Psoas muscle (tissue), 8 donors: ENCODE data around the gene NOC2L. TPM values are rescaled to one million over a fixed set of nuclear protein-coding genes. Genes with fewer than 3 reads are reported as not detected.

Source experiments
- ATAC-seq, 4 donors: fragments of 200-7000 bp; cut with Tn5 transposase; one replicate each; pipeline ENCODE4 v1.9.1; 2020; ENCODE audit warnings: moderate library complexity in 3 of 4, mild to moderate bottlenecking in 2 of 4
- DNase-seq, 2 donors: peaks; one replicate each; pipeline ENCODE4 v3.0.0-alpha.2; 2020
- H3K27ac ChIP-seq: fragments of 200-600 bp; one replicate; pipeline ENCODE4 v1.8.0; 2022
- H3K27me3 ChIP-seq, 3 donors: fragments of 200-600 bp in 1 of 3; one replicate each; pipeline versions ENCODE4 v1.6.1 to v1.8.0; 2013 to 2022; ENCODE audit warnings: low read length in 2 of 3, mild to moderate bottlenecking in 2 of 3, moderate library complexity in 1 of 3; ENCODE audit not compliant: insufficient read depth in 3 of 3
- H3K36me3 ChIP-seq, 2 donors: fragments of 200-600 bp in 1 of 2; one replicate each; pipeline versions ENCODE4 v1.6.1 to v1.8.0; 2013 to 2022; ENCODE audit warnings: low read depth in 1 of 2, mild to moderate bottlenecking in 1 of 2, moderate library complexity in 1 of 2; ENCODE audit not compliant: insufficient read depth in 1 of 2
- H3K4me1 ChIP-seq: fragments of 200-600 bp; one replicate; pipeline ENCODE4 v1.8.0; 2022
- H3K4me3 ChIP-seq: fragments of 200-600 bp; one replicate; pipeline ENCODE4 v1.8.0; 2022; ENCODE audit warnings: mild to moderate bottlenecking
- H3K9me3 ChIP-seq: fragments of 200-600 bp; one replicate; pipeline ENCODE4 v1.8.0; 2022
- CTCF ChIP-seq: fragments of 200-600 bp; IDR thresholded peaks from one replicate; pipeline ENCODE4 v1.8.0; 2022; ENCODE audit warnings: antibody characterized with exemption
- WGBS, 3 donors: extraction: QIAGEN DNeasy Blood & Tissue Kit; methylation state at CpG; one replicate each; pipeline versions ENCODE4 v1.1.6 to v1.1.7; 2013; 5-methylcytosine and 5-hydroxymethylcytosine counted together
- intact Hi-C, 2 donors: fragments of 100-400 bp; cut with DNase I; formaldehyde crosslinking; loops; one replicate each; pipeline versions ENCODE4 v1.11.0 to v1.14.2; 2022
- long read RNA-seq, 2 donors: library from polyadenylated mRNA; unstranded; transcript quantifications; one replicate each; pipeline ENCODE4 v2.0.0, GENCODE V29; 2021
- polyA plus RNA-seq, 3 donors: library from polyadenylated mRNA; stranded (reverse); fragments of 200-250 nt; gene quantifications; one replicate each; pipeline ENCODE4 v1.2.3, GENCODE V29; 2013
- total RNA-seq, 4 donors: library from RNA; stranded (reverse); fragmentation: NEBNext Ultra II Directional in 2 of 4; extraction: Animal tissue kit (Norgen Biotek cat#: 25700) in 2 of 4; gene quantifications; one replicate each; pipeline versions ENCODE4 v1.2.1 to v1.2.4, GENCODE V29; 2021 to 2023
- donor health status: healthy with polysubstance abuse.
- donor health status: DM: no; HTN: no; CAD: no; lungs with moderate emphysema.
- donor health status: Bipolar disorder and iron deficiency.
- donor health status: healthy.
- donor health status: DM: yes; HTN: yes; CAD: no.
- donor health status: DM: no; HTN: no; CAD: no.
- donor health status: DM: no; HTN: no; CAD: no.
- donor health status: DM: yes; HTN: yes; CAD: no.

Gene NOC2L
- total RNA-seq, result 10 to 100 TPM; 61.4 to 87.0 (median 82.7) TPM
- 100 to 1,000 TPM in 1 of 3 donors, 10 to 100 TPM in 2; 78.1 to 106 (median 92.7) TPM for polyA plus RNA-seq
- long read RNA-seq, donor 1, transcript NOC2L-201 (19 exons, 2,790 nt), result major isoform, 90 of 242 reads
- long read RNA-seq, donor 1, partial matches to known transcripts, result 32 of 242 reads
- long read RNA-seq, donor 1, other reads (novel, unspliced or antisense), result 120 of 242 reads
- long read RNA-seq, donor 2, transcript NOC2L-201 (19 exons, 2,790 nt), result major isoform, 232 of 559 reads
- long read RNA-seq, donor 2, partial matches to known transcripts, result 76 of 559 reads
- long read RNA-seq, donor 2, other reads (novel, unspliced or antisense), result 247 of 559 reads

GRCh38 chr1:958823-959730 lies at the start of gene NOC2L:
NOC2L (minus strand) TSS chr1:959256; CDS start chr1:959240, 16 bp downstream.
- H3K27me3 ChIP-seq, result no peaks in the 10 kb centered on the region
- peak within 1 kb of the TSS; percentile 76 for H3K27ac ChIP-seq
- peak; percentile 95 to 97 (median 96) for ATAC-seq
- H3K4me3 ChIP-seq, result peak within 1 kb of the TSS; percentile 86
- no peaks in the 10 kb centered on the region for H3K9me3 ChIP-seq
- DNase-seq, result peak; percentile 92 to 97
- TF ChIP-seq CTCF, result no peak
- intact Hi-C loops, result no loop called here
- H3K4me1 ChIP-seq, result peaks cover 17% of the 10 kb centered on the region
- 3 to 7% (median 6%) methylated on average over 70 to 101 of the region's 101 CpGs for WGBS, 3 donors
- peaks cover 4 to 41% of the 10 kb centered on the region in 2 donors for H3K36me3 ChIP-seq

GRCh38 chr1:1006305-1007159 lies 47.5 kb upstream of the NOC2L start:
- H3K4me1 ChIP-seq, result peaks cover 11% of the 10 kb centered on the region
- intact Hi-C loops, result no loop called here
- DNase-seq, result peak in 1 of 2 donors; percentile 45
- ATAC-seq, result no peak
- TF ChIP-seq CTCF, result no peak
- no peak overlapping the region for H3K27ac ChIP-seq
- H3K27me3 ChIP-seq, result peaks cover 0 to 3% (median 0%) of the 10 kb centered on the region in 3 donors
- no peak overlapping the region for H3K4me3 ChIP-seq
- no peaks in the 10 kb centered on the region for H3K36me3 ChIP-seq
- 73 to 84% (median 74%) methylated on average over 37 of the region's 37 CpGs for WGBS, 3 donors
- H3K9me3 ChIP-seq, result no peaks in the 10 kb centered on the region

GRCh38 chr1:1005774-1006304 lies 46.8 kb upstream of the NOC2L start:
- WGBS, 3 donors, result 33 to 47% (median 38%) methylated on average over 18 to 23 of the region's 23 CpGs
- peaks cover 11% of the 10 kb centered on the region for H3K4me1 ChIP-seq
- no peak overlapping the region for H3K4me3 ChIP-seq
- H3K27ac ChIP-seq, result no peak overlapping the region
- DNase-seq (peak; percentile 12 to 51), ATAC-seq (no peak)
- intact Hi-C loops, result no loop called here
- H3K27me3 ChIP-seq, result peaks cover 0 to 3% (median 0%) of the 10 kb centered on the region in 3 donors
- H3K36me3 ChIP-seq, result no peaks in the 10 kb centered on the region
- no peak for TF ChIP-seq CTCF
- H3K9me3 ChIP-seq, result no peaks in the 10 kb centered on the region
